ENCODE data around the gene ISCA2.

DNA sequence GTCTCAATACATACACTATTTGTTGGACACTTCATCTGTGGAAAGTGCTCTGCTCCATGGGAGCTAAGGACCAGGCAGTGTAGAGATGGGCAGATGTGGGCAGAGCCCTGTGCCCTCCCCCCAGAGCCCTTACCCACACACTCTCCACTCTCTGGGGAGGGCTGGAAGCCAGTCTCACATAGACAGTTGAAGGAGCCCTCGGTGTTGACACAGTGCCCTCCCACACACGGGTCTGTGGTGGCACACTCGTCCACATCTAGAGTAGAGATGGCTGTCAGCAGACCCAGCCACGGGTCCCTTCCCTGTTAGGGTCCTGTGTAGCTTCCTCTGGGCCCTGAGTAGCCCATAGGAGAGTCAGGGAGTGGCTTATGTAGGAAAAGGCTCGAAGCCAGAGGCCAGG lies 14.3 kb downstream of the ISCA2 start:
- TF ChIP-seq, protein P1, sequence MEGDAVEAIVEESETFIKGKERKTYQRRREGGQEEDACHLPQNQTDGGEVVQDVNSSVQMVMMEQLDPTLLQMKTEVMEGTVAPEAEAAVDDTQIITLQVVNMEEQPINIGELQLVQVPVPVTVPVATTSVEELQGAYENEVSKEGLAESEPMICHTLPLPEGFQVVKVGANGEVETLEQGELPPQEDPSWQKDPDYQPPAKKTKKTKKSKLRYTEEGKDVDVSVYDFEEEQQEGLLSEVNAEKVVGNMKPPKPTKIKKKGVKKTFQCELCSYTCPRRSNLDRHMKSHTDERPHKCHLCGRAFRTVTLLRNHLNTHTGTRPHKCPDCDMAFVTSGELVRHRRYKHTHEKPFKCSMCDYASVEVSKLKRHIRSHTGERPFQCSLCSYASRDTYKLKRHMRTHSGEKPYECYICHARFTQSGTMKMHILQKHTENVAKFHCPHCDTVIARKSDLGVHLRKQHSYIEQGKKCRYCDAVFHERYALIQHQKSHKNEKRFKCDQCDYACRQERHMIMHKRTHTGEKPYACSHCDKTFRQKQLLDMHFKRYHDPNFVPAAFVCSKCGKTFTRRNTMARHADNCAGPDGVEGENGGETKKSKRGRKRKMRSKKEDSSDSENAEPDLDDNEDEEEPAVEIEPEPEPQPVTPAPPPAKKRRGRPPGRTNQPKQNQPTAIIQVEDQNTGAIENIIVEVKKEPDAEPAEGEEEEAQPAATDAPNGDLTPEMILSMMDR (IDR thresholded peaks at IDR 0.05; ENCODE audit: insufficient read depth, low read length), result no peak
- TF ChIP-seq SPI1 (IDR thresholded peaks at IDR 0.05; ENCODE audit: borderline replicate concordance, low read depth) (no peak), POLR2AphosphoS5 (IDR thresholded peaks at IDR 0.05; ENCODE audit: low read depth) (no peak), REST (IDR thresholded peaks at IDR 0.05; ENCODE audit: insufficient replicate concordance, low read depth) (no peak), GABPA (IDR thresholded peaks at IDR 0.05; ENCODE audit: low read depth) (no peak)

Measured in HL-60 (cell line).